ENCODE results near the gene PCDH7. TPM values are rescaled to one million over a fixed set of nuclear protein-coding genes. Genes with fewer than 3 reads are reported as not detected.

Gene PCDH7
- total RNA-seq, 4 donors from 2014 or later: 12.6 to 55.0 (median 40.0) TPM

DNA sequence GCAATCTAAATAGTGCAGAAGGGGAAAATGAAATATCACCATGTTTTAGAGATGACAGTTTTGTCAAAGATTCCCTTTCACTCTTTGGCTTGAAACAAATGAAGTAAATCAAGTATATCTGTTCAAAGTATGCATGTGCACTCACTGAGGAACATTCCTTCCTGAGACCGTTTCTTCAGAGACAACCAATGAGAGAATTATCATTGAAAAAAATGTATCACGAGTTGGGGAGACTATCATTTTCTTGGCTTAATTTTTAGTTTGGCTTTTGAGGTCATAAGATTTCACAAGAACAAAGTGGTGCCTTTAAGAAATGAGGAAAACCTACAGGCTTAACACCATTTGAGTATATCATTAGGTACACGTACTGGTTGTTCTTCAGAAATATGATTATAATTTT is 56.3 kb downstream of the PCDH7 start:
- H3K27ac ChIP-seq: no peak overlapping the region
- intact Hi-C loops (cut with DNase I): loop anchor here (10.0 kb wide), 1 partner anchor 52 kb away; the partner anchor contains the start of gene PCDH7
- no peaks in the 10 kb centered on the region for H3K36me3 ChIP-seq
- TF ChIP-seq POLR2A (IDR thresholded peaks at IDR 0.05): no peak
- TF ChIP-seq CTCF (IDR thresholded peaks at IDR 0.05): no peak
- WGBS, 2 donors: 76 to 83% methylated on average over 3 of the region's 3 CpGs
- no peaks in the 10 kb centered on the region for H3K27me3 ChIP-seq
- peaks cover 0 to 9% of the 10 kb centered on the region in 2 donors for H3K4me1 ChIP-seq
- DNase-seq: no peak
- no peak overlapping the region for H3K4me3 ChIP-seq (replicated peaks in 1 of 3)
- no peaks in the 10 kb centered on the region for H3K9me3 ChIP-seq

GRCh38 chr4:30776921-30777415 is 56.8 kb downstream of the PCDH7 start:
- TF ChIP-seq CTCF (IDR thresholded peaks at IDR 0.05): no peak
- no peak for TF ChIP-seq POLR2A (IDR thresholded peaks at IDR 0.05)
- Histone ChIP-seq H3K36me3 (no peaks in the 10 kb centered on the region), H3K27ac (peak overlapping the region in 1 of 3 donors; percentile 45), H3K4me3 (replicated peaks in 1 of 3) (no peak overlapping the region), H3K27me3 (no peaks in the 10 kb centered on the region), H3K9me3 (no peaks in the 10 kb centered on the region), H3K4me1 (peaks cover 0 to 9% of the 10 kb centered on the region in 2 donors)
- no peak for DNase-seq
- intact Hi-C loops (cut with DNase I): loop anchor here (10.0 kb wide), 1 partner anchor 52 kb away; the partner anchor contains the start of gene PCDH7
- 31 to 40% methylated on average over 2 of the region's 2 CpGs for WGBS, 2 donors

Data from thyroid gland (tissue), 4 donors.